Activated CD4-positive, alpha-beta memory T cell treated with anti-CD3 and anti-CD28 coated beads, Interleukin-2, amount 10 ng/mL, durations not matched to agents 7 days and 5 days (primary cell): ENCODE results near the gene PLA2G2D. TPM values are rescaled to one million over a fixed set of nuclear protein-coding genes. Genes with fewer than 3 reads are reported as not detected.

Source experiments
- CTCF ChIA-PET: fragments of 350-600 bp; sonication (Branson Sonifier 250); formaldehyde crosslinking; loops from one replicate; lab custom pipeline; 2021; ENCODE audit warnings: antibody characterized with exemption, inconsistent platforms; lab: Charles Lee
- POLR2A ChIA-PET: fragments of 350-600 bp; sonication (Branson Sonifier 250); formaldehyde crosslinking; loops from one replicate; lab custom pipeline; 2021; ENCODE audit warnings: antibody characterized with exemption; lab: Charles Lee
- DNase-seq: peaks from one replicate; pipeline ENCODE4 v3.0.0-alpha.2; 2020
- H3K27ac Mint-ChIP-seq: one replicate; pipeline ENCODE4 v1.8.0; 2021; ENCODE audit warnings: mild to moderate bottlenecking, mixed read lengths
- H3K27me3 Mint-ChIP-seq: one replicate; pipeline ENCODE4 v1.8.0; 2021; ENCODE audit warnings: mixed read lengths
- H3K36me3 Mint-ChIP-seq: one replicate; pipeline ENCODE4 v1.8.0; 2021; ENCODE audit warnings: low read depth, mixed read lengths
- H3K4me1 Mint-ChIP-seq: one replicate; pipeline ENCODE4 v1.8.0; 2021; ENCODE audit warnings: mixed read lengths
- H3K4me3 Mint-ChIP-seq: one replicate; pipeline ENCODE4 v1.8.0; 2021; ENCODE audit warnings: mild to moderate bottlenecking, mixed read lengths
- H3K9me3 Mint-ChIP-seq: one replicate; pipeline ENCODE4 v1.8.0; 2021; ENCODE audit warnings: mixed read lengths
- total RNA-seq, 2 experiments: library from RNA; stranded (reverse); gene quantifications; one replicate each; pipeline ENCODE4 v1.2.3, GENCODE V29; 2021

PLA2G2D gene
- total RNA-seq, 2 experiments from 2014 or later = not detected

GRCh38 chr1:20105856-20106255 is 13.5 kb downstream of the PLA2G2D start:
- POLR2A ChIA-PET = no interaction called here
- no peak overlapping the region for H3K27ac Mint-ChIP-seq
- DNase-seq = no peak
- CTCF ChIA-PET = no interaction called here
- no peaks in the 10 kb centered on the region for H3K9me3 Mint-ChIP-seq
- peaks cover 10% of the 10 kb centered on the region for H3K4me1 Mint-ChIP-seq
- no peak overlapping the region for H3K4me3 Mint-ChIP-seq
- no peaks in the 10 kb centered on the region for H3K36me3 Mint-ChIP-seq
- H3K27me3 Mint-ChIP-seq = peaks cover 2% of the 10 kb centered on the region

- H3K4me1 Mint-ChIP-seq = peaks cover 10% of the 10 kb centered on the region
- peaks cover 2% of the 10 kb centered on the region for H3K27me3 Mint-ChIP-seq
- H3K9me3 Mint-ChIP-seq = no peaks in the 10 kb centered on the region
- POLR2A ChIA-PET = no interaction called here
- CTCF ChIA-PET = no interaction called here
- H3K4me3 Mint-ChIP-seq = no peak overlapping the region
- no peaks in the 10 kb centered on the region for H3K36me3 Mint-ChIP-seq
- DNase-seq = no peak
- H3K27ac Mint-ChIP-seq = no peak overlapping the region
These were observed 16.5 kb downstream of the PLA2G2D start for GRCh38 chr1:20102875-20103274.

GRCh38 chr1:20100632-20101355 is 18.5 kb downstream of the PLA2G2D start:
- Mint-ChIP-seq H3K36me3 (no peaks in the 10 kb centered on the region), H3K27ac (no peak overlapping the region), H3K4me1 (peaks cover 10% of the 10 kb centered on the region), H3K27me3 (no peaks in the 10 kb centered on the region), H3K9me3 (no peaks in the 10 kb centered on the region), H3K4me3 (no peak overlapping the region)
- POLR2A ChIA-PET = no interaction called here
- DNase-seq = peak; percentile 22
- CTCF ChIA-PET = interaction anchor here (1.2 to 1.5 kb wide), 3 partner anchors 52 to 112 kb away, joined by 3 to 11 read pairs (median 8); no protein-coding TSS in a partner anchor

GRCh38 chr1:20099533-20099932 is 19.8 kb downstream of the PLA2G2D start:
- Mint-ChIP-seq H3K4me1 (peaks cover 10% of the 10 kb centered on the region), H3K36me3 (no peaks in the 10 kb centered on the region), H3K4me3 (no peak overlapping the region), H3K27me3 (peaks cover 2% of the 10 kb centered on the region), H3K27ac (no peak overlapping the region), H3K9me3 (no peaks in the 10 kb centered on the region)
- POLR2A ChIA-PET = no interaction called here
- DNase-seq = no peak
- CTCF ChIA-PET = no interaction called here

- no peak for DNase-seq
- CTCF ChIA-PET = no interaction called here
- H3K4me3 Mint-ChIP-seq = no peak overlapping the region
- POLR2A ChIA-PET = no interaction called here
- H3K36me3 Mint-ChIP-seq = no peaks in the 10 kb centered on the region
- no peaks in the 10 kb centered on the region for H3K9me3 Mint-ChIP-seq
- H3K27me3 Mint-ChIP-seq = peaks cover 7% of the 10 kb centered on the region
- peaks cover 4% of the 10 kb centered on the region for H3K4me1 Mint-ChIP-seq
- no peak overlapping the region for H3K27ac Mint-ChIP-seq
These were observed 22.4 kb downstream of the PLA2G2D start for GRCh38 chr1:20096840-20097447.

- Mint-ChIP-seq H3K4me3 (no peak overlapping the region), H3K36me3 (no peaks in the 10 kb centered on the region), H3K27me3 (peaks cover 10% of the 10 kb centered on the region), H3K27ac (no peak overlapping the region), H3K9me3 (no peaks in the 10 kb centered on the region), H3K4me1 (no peaks in the 10 kb centered on the region)
- no peak for DNase-seq
- POLR2A ChIA-PET = no interaction called here
- CTCF ChIA-PET = no interaction called here
These were observed 23.5 kb downstream of the PLA2G2D start for GRCh38 chr1:20095564-20096434.

GRCh38 chr1:20093940-20094391 is 25.4 kb downstream of the PLA2G2D start:
- Mint-ChIP-seq H3K4me1 (no peaks in the 10 kb centered on the region), H3K36me3 (no peaks in the 10 kb centered on the region), H3K27me3 (peaks cover 13% of the 10 kb centered on the region), H3K4me3 (no peak overlapping the region), H3K9me3 (no peaks in the 10 kb centered on the region), H3K27ac (no peak overlapping the region)
- ChIA-PET CTCF (no interaction called here), POLR2A (no interaction called here)
- no peak for DNase-seq

- H3K9me3 Mint-ChIP-seq = no peaks in the 10 kb centered on the region
- DNase-seq = no peak
- no peak overlapping the region for H3K4me3 Mint-ChIP-seq
- ChIA-PET CTCF (no interaction called here), POLR2A (no interaction called here)
- H3K36me3 Mint-ChIP-seq = no peaks in the 10 kb centered on the region
- no peak overlapping the region for H3K27ac Mint-ChIP-seq
- H3K27me3 Mint-ChIP-seq = peaks cover 13% of the 10 kb centered on the region
- H3K4me1 Mint-ChIP-seq = no peaks in the 10 kb centered on the region
These were observed 26.0 kb downstream of the PLA2G2D start for GRCh38 chr1:20093303-20093702.

GRCh38 chr1:20090641-20091040 is 28.7 kb downstream of the PLA2G2D start:
- H3K4me1 Mint-ChIP-seq = no peaks in the 10 kb centered on the region
- H3K4me3 Mint-ChIP-seq = no peak overlapping the region
- no peak overlapping the region for H3K27ac Mint-ChIP-seq
- H3K36me3 Mint-ChIP-seq = no peaks in the 10 kb centered on the region
- POLR2A ChIA-PET = interaction anchor here (1.3 kb wide), 1 partner anchor 32 kb away, joined by 3 read pairs; no protein-coding TSS in a partner anchor
- no peaks in the 10 kb centered on the region for H3K9me3 Mint-ChIP-seq
- CTCF ChIA-PET = no interaction called here
- peaks cover 15% of the 10 kb centered on the region for H3K27me3 Mint-ChIP-seq
- DNase-seq = no peak

GRCh38 chr1:20090119-20090518 is 29.2 kb downstream of the PLA2G2D start:
- ChIA-PET CTCF (no interaction called here), POLR2A (interaction anchor here (1.3 kb wide), 1 partner anchor 31 kb away, joined by 3 read pairs; no protein-coding TSS in a partner anchor)
- Mint-ChIP-seq H3K27me3 (peaks cover 15% of the 10 kb centered on the region), H3K4me1 (no peaks in the 10 kb centered on the region), H3K27ac (no peak overlapping the region), H3K36me3 (no peaks in the 10 kb centered on the region), H3K9me3 (no peaks in the 10 kb centered on the region), H3K4me3 (no peak overlapping the region)
- no peak for DNase-seq

- Mint-ChIP-seq H3K4me1 (no peaks in the 10 kb centered on the region), H3K9me3 (no peaks in the 10 kb centered on the region), H3K27me3 (peaks cover 12% of the 10 kb centered on the region), H3K27ac (no peak overlapping the region), H3K36me3 (no peaks in the 10 kb centered on the region), H3K4me3 (no peak overlapping the region)
- POLR2A ChIA-PET = no interaction called here
- CTCF ChIA-PET = no interaction called here
- DNase-seq = no peak
These were observed 29.8 kb downstream of the PLA2G2D start for GRCh38 chr1:20089328-20090077.

- DNase-seq = no peak
- no peaks in the 10 kb centered on the region for H3K9me3 Mint-ChIP-seq
- ChIA-PET POLR2A (no interaction called here), CTCF (interaction anchor here (0.7 kb wide), 1 partner anchor 76 kb away, joined by 6 read pairs; no protein-coding TSS in a partner anchor)
- H3K36me3 Mint-ChIP-seq = no peaks in the 10 kb centered on the region
- H3K4me1 Mint-ChIP-seq = no peaks in the 10 kb centered on the region
- H3K4me3 Mint-ChIP-seq = no peak overlapping the region
- no peak overlapping the region for H3K27ac Mint-ChIP-seq
- peaks cover 13% of the 10 kb centered on the region for H3K27me3 Mint-ChIP-seq
These were observed 31.7 kb downstream of the PLA2G2D start for GRCh38 chr1:20087668-20088067.
